CD4-positive, CD25-positive, alpha-beta regulatory T cell (primary cell): ENCODE results near the gene STOX2. TPM values are rescaled to one million over a fixed set of nuclear protein-coding genes. Genes with fewer than 3 reads are reported as not detected.

ENCODE experiments used
- ATAC-seq, 2 donors: fragments of 150-1000 bp; cut with Tn5 transposase; one replicate each; pipeline ENCODE4 v1.10.0; 2021; ENCODE audit warnings: low read depth in 2 of 2, moderate number of reproducible peaks in 2 of 2, moderate library complexity in 1 of 2
- DNase-seq, 3 donors: peaks; one replicate each; pipeline versions ENCODE4 v3.0.0 to v3.0.0-alpha.2; 2012 to 2022; ENCODE audit warnings: mixed read lengths in 1 of 3
- H3K27ac ChIP-seq: one replicate; pipeline ENCODE4 v1.7.0; 2013; ENCODE audit warnings: mild to moderate bottlenecking, low read length; ENCODE audit not compliant: insufficient read depth, poor library complexity, severe bottlenecking
- H3K27me3 ChIP-seq: one replicate; pipeline ENCODE4 v1.7.0; 2013; ENCODE audit warnings: low read length; ENCODE audit not compliant: control insufficient read depth, insufficient read depth
- H3K36me3 ChIP-seq: one replicate; pipeline ENCODE4 v1.7.0; 2013; ENCODE audit warnings: mild to moderate bottlenecking, low read length, moderate library complexity; ENCODE audit not compliant: control insufficient read depth, insufficient read depth
- H3K4me1 ChIP-seq: 2 replicates; pipeline ENCODE4 v1.7.0; 2013; ENCODE audit warnings: mild to moderate bottlenecking, low read length; ENCODE audit not compliant: insufficient read depth, control insufficient read depth, poor library complexity, severe bottlenecking
- H3K4me3 ChIP-seq: one replicate; pipeline ENCODE4 v1.7.0; 2013; ENCODE audit warnings: low read depth, mild to moderate bottlenecking, low read length, moderate library complexity
- H3K9me3 ChIP-seq, 2 experiments: 1 replicate in 1 of 2; 2 replicates in 1 of 2; pipeline ENCODE4 v1.7.0; 2013; ENCODE audit warnings: low read length in 2 of 2, mild to moderate bottlenecking in 1 of 2, moderate library complexity in 1 of 2; ENCODE audit not compliant: control insufficient read depth in 2 of 2
- H3K27ac Mint-ChIP-seq, 3 donors: one replicate each; pipeline ENCODE4 v1.8.0; 2020 to 2022; ENCODE audit warnings: mild to moderate bottlenecking in 3 of 3, mixed read lengths in 3 of 3, moderate library complexity in 2 of 3
- H3K27me3 Mint-ChIP-seq: one replicate; pipeline ENCODE4 v1.8.0; 2022; ENCODE audit warnings: mild to moderate bottlenecking, mixed read lengths
- H3K36me3 Mint-ChIP-seq: one replicate; pipeline ENCODE4 v1.8.0; 2020; ENCODE audit warnings: mixed read lengths
- H3K4me1 Mint-ChIP-seq, 4 donors: one replicate each; pipeline ENCODE4 v1.8.0; 2020 to 2022; ENCODE audit warnings: mixed read lengths in 4 of 4, mild to moderate bottlenecking in 1 of 4
- H3K4me3 Mint-ChIP-seq, 4 donors: one replicate each; pipeline ENCODE4 v1.8.0; 2020 to 2022; ENCODE audit warnings: mild to moderate bottlenecking in 4 of 4, mixed read lengths in 4 of 4, moderate library complexity in 3 of 4
- H3K9me3 Mint-ChIP-seq, 7 donors: one replicate each; pipeline ENCODE4 v1.8.0; 2020 to 2022; ENCODE audit warnings: mixed read lengths in 7 of 7, mild to moderate bottlenecking in 3 of 7, moderate library complexity in 2 of 7
- polyA plus RNA-seq, 4 donors: library from polyadenylated mRNA; unstranded; fragments of 300-500 nt; fragmentation: Illumina TruSeq; gene quantifications; one replicate each; pipeline ENCODE4 v1.2.3, GENCODE V29; 2021
- total RNA-seq: library from RNA; stranded (reverse); gene quantifications from one replicate; pipeline ENCODE4 v1.2.3, GENCODE V29; 2022

STOX2 gene
- total and polyA plus RNA-seq, 5 donors from 2014 or later = not detected

DNA sequence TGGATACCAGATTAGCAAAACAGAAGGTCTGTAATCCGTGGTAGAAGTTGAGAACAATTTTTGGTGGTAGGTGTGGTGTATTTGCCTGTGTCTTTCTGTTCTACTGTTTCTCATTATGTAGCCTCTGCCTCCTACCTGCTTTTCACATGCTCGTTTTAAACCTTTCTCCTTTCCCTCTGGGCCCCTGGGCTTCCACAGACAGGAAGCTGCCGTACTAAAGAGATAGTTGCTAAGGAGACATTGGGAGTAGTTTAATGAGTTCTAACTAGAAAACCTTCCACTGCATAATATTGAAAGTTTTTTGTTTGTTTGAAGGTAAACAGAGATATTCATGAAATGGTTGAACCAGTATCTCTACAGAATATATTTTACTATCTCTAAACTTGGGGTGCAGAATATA, 107.8 kb downstream of the STOX2 start:
- ATAC-seq (no peak), DNase-seq (no peak)
- Histone ChIP-seq H3K9me3 (no peaks in the 10 kb centered on the region), H3K4me1 (no peaks in the 10 kb centered on the region), H3K36me3 (no peaks in the 10 kb centered on the region), H3K4me3 (no peak overlapping the region), H3K27ac (no peak overlapping the region), H3K27me3 (no peaks in the 10 kb centered on the region)
- Mint-ChIP-seq H3K27ac (no peak overlapping the region), H3K4me3 (no peak overlapping the region), H3K4me1 (no peaks in the 10 kb centered on the region), H3K36me3 (no peaks in the 10 kb centered on the region), H3K9me3 (no peaks in the 10 kb centered on the region), H3K27me3 (peaks cover 4% of the 10 kb centered on the region)

DNA sequence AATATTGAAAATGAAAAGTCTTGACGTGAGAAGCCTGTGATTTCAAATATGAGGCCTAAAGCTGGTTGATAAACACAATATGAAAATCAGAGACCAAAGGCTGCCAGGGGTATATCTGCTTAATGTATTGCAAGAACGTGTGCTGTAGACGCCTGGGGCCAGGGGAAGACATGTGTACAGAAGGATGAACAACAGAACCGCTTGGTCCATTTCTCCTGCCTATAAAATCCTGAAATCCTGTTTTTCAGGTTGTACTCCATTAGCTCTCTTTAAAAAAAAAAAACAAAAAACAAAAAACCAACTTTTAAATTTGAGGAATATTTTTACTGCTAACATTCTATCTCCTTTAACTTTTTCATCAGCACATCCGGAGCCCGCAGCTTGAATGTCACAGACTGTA, 109.2 kb downstream of the STOX2 start:
- no peaks in the 10 kb centered on the region for H3K9me3 Mint-ChIP-seq
- no peak overlapping the region for H3K4me3 Mint-ChIP-seq
- H3K4me3 ChIP-seq = no peak overlapping the region
- H3K4me1 Mint-ChIP-seq = no peaks in the 10 kb centered on the region
- DNase-seq = no peak
- no peak for ATAC-seq
- H3K27me3 Mint-ChIP-seq = peaks cover 8% of the 10 kb centered on the region
- no peaks in the 10 kb centered on the region for H3K9me3 ChIP-seq
- H3K27ac Mint-ChIP-seq = no peak overlapping the region
- no peaks in the 10 kb centered on the region for H3K4me1 ChIP-seq
- H3K27ac ChIP-seq = no peak overlapping the region
- H3K27me3 ChIP-seq = no peaks in the 10 kb centered on the region
- no peaks in the 10 kb centered on the region for H3K36me3 Mint-ChIP-seq
- no peaks in the 10 kb centered on the region for H3K36me3 ChIP-seq

DNA sequence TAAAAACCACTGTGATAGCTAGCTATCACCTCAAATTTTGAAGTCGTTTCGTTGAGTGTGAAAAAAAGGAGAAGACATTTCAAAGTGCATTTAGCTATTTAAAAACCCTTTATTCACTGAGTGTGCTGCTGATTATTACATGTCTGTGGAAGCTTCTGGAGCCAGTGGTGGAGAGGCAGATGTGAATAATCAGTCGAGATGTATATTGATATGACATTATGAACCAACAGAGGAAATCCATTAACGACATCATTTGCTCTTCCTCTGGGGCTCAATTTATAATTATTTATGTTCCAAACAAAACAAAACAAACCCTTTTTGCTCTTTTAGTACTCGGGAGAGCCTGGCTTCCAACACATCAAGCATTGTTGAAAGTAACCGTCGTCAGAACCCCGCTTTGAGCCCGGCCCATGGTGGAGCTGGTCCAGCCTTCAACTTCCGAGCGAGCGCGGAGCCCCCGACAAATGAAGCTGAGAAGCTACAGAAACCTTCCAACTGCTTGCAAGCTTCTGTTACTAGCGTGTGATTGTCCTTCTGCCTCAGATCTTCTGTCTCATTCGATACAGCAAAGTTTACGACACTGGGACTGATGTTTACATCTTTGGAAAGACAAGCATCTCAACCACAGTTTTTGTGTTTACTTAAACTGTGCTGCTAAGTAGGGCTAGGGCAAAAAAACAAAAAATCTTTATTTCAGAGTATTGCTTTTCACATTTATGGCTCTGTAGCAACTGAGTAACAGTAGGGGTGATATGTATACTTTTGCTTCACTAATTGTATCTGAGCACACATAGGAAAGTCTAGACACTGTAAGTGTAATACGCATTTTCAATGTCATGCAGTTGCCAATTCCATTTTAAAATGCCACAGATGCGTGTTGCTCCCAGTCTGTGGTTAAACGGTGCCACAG, 111.9 kb downstream of the STOX2 start:
- Histone ChIP-seq H3K9me3 (no peaks in the 10 kb centered on the region), H3K36me3 (no peaks in the 10 kb centered on the region), H3K27ac (no peak overlapping the region), H3K27me3 (no peaks in the 10 kb centered on the region), H3K4me3 (no peak overlapping the region), H3K4me1 (no peaks in the 10 kb centered on the region)
- H3K4me3 Mint-ChIP-seq = no peak overlapping the region
- ATAC-seq = no peak
- no peaks in the 10 kb centered on the region for H3K9me3 Mint-ChIP-seq
- peaks cover 9% of the 10 kb centered on the region for H3K27me3 Mint-ChIP-seq
- no peaks in the 10 kb centered on the region for H3K36me3 Mint-ChIP-seq
- no peak overlapping the region for H3K27ac Mint-ChIP-seq
- H3K4me1 Mint-ChIP-seq = no peaks in the 10 kb centered on the region
- DNase-seq = no peak

DNA sequence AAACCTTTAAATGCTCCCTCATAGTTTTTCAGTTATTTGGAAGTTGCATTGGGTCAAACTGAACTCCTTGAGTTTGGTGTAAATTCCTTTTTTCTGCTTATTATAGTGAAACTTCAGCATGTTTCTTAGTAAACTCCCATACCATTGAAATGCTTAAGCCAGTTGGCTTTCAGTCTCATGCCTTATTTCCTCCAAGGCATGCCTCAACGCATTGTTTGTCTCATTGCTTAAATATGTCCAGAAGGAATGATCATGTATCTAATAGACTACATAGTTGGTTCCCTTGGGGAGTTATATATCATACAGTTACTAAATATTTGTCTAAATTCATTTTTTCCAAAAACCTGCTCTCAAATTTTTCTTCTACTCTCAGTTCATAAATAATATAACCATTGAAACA, 114.0 kb downstream of the STOX2 start:
- no peaks in the 10 kb centered on the region for H3K36me3 Mint-ChIP-seq
- Histone ChIP-seq H3K4me1 (no peaks in the 10 kb centered on the region), H3K4me3 (no peak overlapping the region), H3K27ac (no peak overlapping the region), H3K36me3 (no peaks in the 10 kb centered on the region), H3K27me3 (no peaks in the 10 kb centered on the region), H3K9me3 (no peaks in the 10 kb centered on the region)
- DNase-seq (no peak), ATAC-seq (no peak)
- H3K4me1 Mint-ChIP-seq = no peaks in the 10 kb centered on the region
- H3K27me3 Mint-ChIP-seq = peaks cover 16% of the 10 kb centered on the region
- no peak overlapping the region for H3K27ac Mint-ChIP-seq
- H3K9me3 Mint-ChIP-seq = no peaks in the 10 kb centered on the region
- H3K4me3 Mint-ChIP-seq = no peak overlapping the region

DNA sequence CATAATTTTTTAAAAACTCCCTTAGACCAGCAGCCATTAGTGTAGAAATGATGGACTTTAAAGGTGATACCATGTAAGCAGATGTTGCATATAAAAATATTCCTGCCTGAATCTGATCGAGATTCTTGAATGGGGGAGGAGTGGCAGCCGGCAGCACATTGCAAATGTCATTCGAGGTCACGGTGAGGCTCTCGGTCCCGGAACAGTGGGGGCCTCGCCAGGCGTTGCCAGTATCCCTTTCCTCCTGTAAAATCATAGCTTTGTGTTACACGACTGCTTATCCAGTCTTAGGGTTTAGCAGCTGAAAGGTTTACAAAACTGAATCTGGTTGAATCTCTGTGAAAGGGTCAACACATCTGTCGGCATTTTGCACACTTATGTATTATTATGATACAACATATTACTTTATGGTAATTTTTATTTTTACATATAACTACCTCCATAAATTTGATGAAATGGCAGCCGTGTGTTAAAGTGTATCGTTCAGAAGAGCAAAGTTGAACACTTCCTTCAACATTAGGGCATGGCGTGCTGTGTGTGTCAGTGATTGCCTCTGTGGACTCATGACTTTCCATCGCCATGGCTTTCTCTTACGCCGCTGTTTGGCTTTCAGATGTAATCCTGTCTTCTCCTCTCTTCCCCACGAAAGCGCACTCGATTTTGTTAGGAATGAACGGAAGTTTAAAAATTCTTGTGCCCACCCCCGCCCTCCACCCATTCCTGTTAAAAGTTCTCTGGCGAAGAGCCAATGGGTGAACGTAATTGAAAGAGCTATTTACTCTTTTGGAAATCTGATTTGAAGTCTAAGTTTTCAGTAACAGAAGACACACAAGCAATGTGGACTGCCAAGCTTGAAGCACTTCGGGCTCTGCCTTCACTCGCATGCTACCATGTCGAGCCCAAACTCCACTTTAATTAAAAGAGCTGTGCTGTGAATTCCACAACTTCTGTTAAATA, 114.8 kb downstream of the STOX2 start:
- ATAC-seq (no peak), DNase-seq (no peak)
- H3K36me3 Mint-ChIP-seq = no peaks in the 10 kb centered on the region
- no peak overlapping the region for H3K4me3 Mint-ChIP-seq
- Histone ChIP-seq H3K27ac (no peak overlapping the region), H3K27me3 (no peaks in the 10 kb centered on the region), H3K36me3 (no peaks in the 10 kb centered on the region), H3K4me3 (no peak overlapping the region), H3K4me1 (no peaks in the 10 kb centered on the region), H3K9me3 (no peaks in the 10 kb centered on the region)
- H3K27ac Mint-ChIP-seq = no peak overlapping the region
- no peaks in the 10 kb centered on the region for H3K9me3 Mint-ChIP-seq
- no peaks in the 10 kb centered on the region for H3K4me1 Mint-ChIP-seq
- peaks cover 20% of the 10 kb centered on the region for H3K27me3 Mint-ChIP-seq

DNA sequence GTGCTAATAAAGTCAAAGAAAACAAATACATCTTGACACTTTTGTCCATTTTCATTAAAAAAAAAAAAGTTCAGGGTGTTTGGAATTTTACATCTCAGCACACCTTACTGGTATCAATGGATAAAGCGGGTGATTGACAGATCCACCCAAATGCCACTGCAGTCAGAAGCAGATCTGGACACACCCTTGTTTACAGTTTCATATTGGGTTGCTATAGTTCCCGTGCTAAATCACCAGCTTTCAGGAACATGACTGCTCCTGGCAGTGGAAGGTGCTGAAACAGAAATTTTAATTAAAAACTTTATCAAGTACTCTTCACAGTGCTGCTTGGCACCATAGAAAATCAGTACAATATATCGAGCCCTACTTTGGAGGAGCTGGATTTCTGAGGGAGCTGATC, 116.3 kb downstream of the STOX2 start:
- Mint-ChIP-seq H3K4me3 (no peak overlapping the region), H3K27me3 (peaks cover 15% of the 10 kb centered on the region), H3K9me3 (no peaks in the 10 kb centered on the region), H3K4me1 (no peaks in the 10 kb centered on the region), H3K27ac (no peak overlapping the region), H3K36me3 (no peaks in the 10 kb centered on the region)
- no peak for DNase-seq
- H3K27ac ChIP-seq = no peak overlapping the region
- H3K4me1 ChIP-seq = no peaks in the 10 kb centered on the region
- no peaks in the 10 kb centered on the region for H3K36me3 ChIP-seq
- no peaks in the 10 kb centered on the region for H3K27me3 ChIP-seq
- no peaks in the 10 kb centered on the region for H3K9me3 ChIP-seq
- H3K4me3 ChIP-seq = no peak overlapping the region
- no peak for ATAC-seq

DNA sequence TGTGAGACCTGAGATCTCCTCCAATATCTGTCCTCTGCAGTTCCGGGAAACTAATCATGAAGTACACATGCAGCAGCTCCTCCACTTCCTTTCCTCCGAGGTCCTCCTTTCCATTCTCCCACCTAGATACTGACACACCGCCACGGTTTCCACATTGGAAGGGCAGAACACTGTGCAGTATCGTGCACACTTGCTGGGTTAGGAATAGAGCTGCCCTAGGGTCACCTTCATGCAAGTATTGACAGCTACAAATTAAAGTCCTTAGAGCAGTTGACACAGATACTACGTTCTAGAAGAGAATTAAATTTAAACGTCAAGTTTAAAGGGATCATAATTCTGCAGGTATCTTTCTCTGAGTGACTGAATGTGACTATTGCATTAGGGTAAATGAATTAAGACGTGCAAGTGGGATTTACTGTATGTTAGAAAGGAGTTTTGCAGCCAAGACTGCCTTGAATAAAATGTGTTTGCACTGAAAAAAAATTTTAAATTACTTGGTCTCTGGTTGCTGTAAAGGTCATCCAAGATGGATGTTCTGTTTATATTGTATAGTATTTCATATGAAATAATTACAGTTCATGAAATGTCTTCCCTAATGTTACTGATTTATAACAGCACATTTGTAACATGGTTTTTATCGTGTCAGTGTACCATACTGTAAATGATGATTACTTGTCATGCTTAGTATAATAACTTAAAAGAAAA, 117.7 kb downstream of the STOX2 start:
- Mint-ChIP-seq H3K27me3 (peaks cover 23% of the 10 kb centered on the region), H3K4me3 (no peak overlapping the region), H3K9me3 (peaks cover 0 to 5% (median 0%) of the 10 kb centered on the region in 7 donors), H3K27ac (no peak overlapping the region), H3K4me1 (peaks cover 0 to 7% (median 5%) of the 10 kb centered on the region in 4 donors), H3K36me3 (no peaks in the 10 kb centered on the region)
- Histone ChIP-seq H3K36me3 (no peaks in the 10 kb centered on the region), H3K27me3 (peaks cover 5% of the 10 kb centered on the region), H3K27ac (no peak overlapping the region), H3K9me3 (no peaks in the 10 kb centered on the region), H3K4me3 (no peak overlapping the region), H3K4me1 (no peaks in the 10 kb centered on the region)
- ATAC-seq (no peak), DNase-seq (no peak)
